GM12891 (cell line): Measurements from ENCODE around the gene EXTL1.

ENCODE experiments used
- POLR2A ChIP-seq: IDR thresholded peaks from 2 replicates; pipeline ENCODE4 v1.6.1; 2011; ENCODE audit warnings: low read depth, low read length, control low read depth
- POLR2AphosphoS5 ChIP-seq: IDR thresholded peaks from 2 replicates; pipeline ENCODE4 v1.6.1; 2011; ENCODE audit warnings: low read depth, low read length, control low read depth

DNA sequence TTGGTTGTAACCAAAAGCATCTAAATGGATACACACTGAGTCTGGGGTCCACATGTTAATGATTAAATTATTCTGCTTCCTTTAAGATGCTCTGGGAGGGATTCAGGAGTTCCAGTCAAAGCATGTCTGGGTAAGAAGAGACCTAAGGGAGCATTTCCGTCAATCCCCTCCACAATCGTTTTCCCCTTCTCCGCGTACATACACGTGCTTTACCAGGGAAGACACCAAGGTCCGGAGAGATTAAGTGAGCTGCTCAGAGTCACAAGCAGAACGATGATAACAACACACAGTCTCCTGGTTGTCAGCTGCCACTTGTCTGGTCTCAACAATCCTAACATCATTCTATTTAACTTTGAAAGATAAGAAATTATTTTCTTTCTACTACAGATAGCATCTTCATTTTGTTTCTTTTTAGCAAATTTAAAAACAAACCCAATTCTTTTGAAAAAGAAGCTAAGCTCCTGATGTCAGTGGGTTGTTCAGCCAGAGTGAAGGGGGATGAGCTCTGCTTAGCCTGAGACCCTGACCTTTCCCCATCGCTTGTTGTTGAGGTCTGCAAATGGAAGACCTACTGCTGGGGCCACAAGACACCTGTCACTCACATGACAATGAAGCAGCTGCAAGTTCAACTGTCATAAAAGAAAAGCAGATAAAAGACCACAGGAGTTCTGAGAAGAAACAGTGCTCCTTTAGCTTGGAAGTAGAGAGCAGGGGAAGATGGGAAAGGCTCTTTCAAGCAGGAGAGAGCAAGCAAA, 28.2 kb upstream of the EXTL1 start:
- TF ChIP-seq POLR2AphosphoS5 = no peak
- TF ChIP-seq POLR2A = no peak
